ENCODE results near the gene ATXN1.
"Not testable (repeated sequence)": the region's sequence is repeated elsewhere in the genome, so short reads cannot be mapped to it uniquely, and the experiment has no call there.

The ATXN1 gene

GRCh38 chr6:16412171-16412570, 349.1 kb downstream of the ATXN1 start:
- H3K4me2 ChIP-seq (ENCODE audit: low read length), result no peak overlapping the region
- no peak overlapping the region for H3K27ac ChIP-seq (ENCODE audit: low read depth, low read length)
- no CpG with 5 or more reads among the region's 4 CpGs for WGBS (ENCODE audit: extremely low coverage, insufficient coverage, low lambda C conversion rate)

DNA sequence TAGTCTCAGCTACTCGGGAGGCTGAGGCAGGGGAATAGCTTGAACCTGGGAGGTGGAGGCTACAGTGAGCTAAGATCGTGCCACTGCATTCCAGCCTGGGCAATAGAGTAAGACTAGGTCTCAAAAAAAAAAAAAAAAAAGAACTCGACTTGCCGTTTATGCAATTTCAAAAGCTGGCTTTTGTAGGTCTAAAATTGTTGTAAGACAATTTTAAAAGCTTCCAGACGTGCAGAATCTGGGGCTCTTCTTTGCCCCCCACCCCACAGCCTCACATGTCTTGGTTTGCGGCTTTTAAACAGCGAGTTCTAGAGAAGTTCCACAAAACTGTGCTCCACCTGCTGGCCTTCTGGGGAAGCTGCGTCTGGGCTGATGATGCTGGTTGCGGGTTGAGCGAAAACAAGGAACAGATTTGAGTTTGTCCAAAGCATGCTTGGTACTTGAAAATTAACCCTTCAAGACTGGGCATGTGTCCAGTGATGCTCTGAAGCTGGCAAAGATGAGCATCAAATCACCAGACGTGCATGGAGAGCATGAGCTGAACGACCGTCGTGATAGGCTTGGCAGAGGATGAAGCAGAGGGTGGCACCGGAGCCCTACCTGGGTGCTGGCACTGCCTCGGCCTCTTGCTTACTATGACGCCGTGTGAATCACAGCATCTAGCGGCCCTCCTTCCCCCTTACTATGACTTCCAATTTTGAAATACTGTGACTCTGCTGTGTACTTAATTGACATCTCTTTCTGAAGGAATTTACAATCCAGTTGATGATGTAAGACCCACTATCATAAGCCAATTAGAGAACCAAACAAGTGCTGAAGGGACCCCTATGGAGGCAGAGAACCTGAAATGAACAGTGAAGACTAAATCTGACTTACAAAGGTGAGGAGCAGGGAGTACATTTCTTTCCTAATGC, 351.5 kb downstream of the ATXN1 start:
- Histone ChIP-seq H2AK5ac (ENCODE audit: low read length) (no peak overlapping the region), H3K9ac (ENCODE audit: low read length) (no peak overlapping the region), H3K4me3 (ENCODE audit: low read length) (no peak overlapping the region), H3K4me2 (ENCODE audit: low read length) (no peak overlapping the region), H2BK120ac (ENCODE audit: low read depth, low read length) (no peak overlapping the region), H3K27ac (ENCODE audit: low read depth, low read length) (no peak overlapping the region), H3K27me3 (ENCODE audit: insufficient read depth, low read length, poor library complexity) (no peaks in the 10 kb centered on the region), H3K4me1 (ENCODE audit: control insufficient read depth, low read depth, low read length) (no peaks in the 10 kb centered on the region), H3K36me3 (ENCODE audit: control insufficient read depth, insufficient read depth, low read length) (no peaks in the 10 kb centered on the region), H3K4ac (ENCODE audit: low read depth, low read length) (no peak overlapping the region), H3K18ac (ENCODE audit: low read length) (no peak overlapping the region), H3K23ac (ENCODE audit: low read length) (no peak overlapping the region), H2BK5ac (ENCODE audit: low read length) (no peak overlapping the region), H3K56ac (ENCODE audit: low read length) (no peak overlapping the region), H4K5ac (ENCODE audit: low read length) (no peak overlapping the region), H3K79me2 (ENCODE audit: control insufficient read depth, insufficient read depth, low read length) (no peaks in the 10 kb centered on the region), H2BK15ac (replicated peaks; ENCODE audit: low read depth) (no peak overlapping the region), H4K8ac (ENCODE audit: low read depth, low read length) (no peak overlapping the region), H3K79me1 (ENCODE audit: low read length) (no peaks in the 10 kb centered on the region)
- no CpG with 5 or more reads among the region's 19 CpGs for WGBS (ENCODE audit: extremely low coverage, insufficient coverage, low lambda C conversion rate)
- peak; percentile 73 for DNase-seq

More at GRCh38 chr6:16412171-16412570, 349.1 kb downstream of the ATXN1 start:
- no peak for DNase-seq
- H4K8ac ChIP-seq (ENCODE audit: low read depth, low read length), result no peak overlapping the region
- no peak overlapping the region for H2AK5ac ChIP-seq (ENCODE audit: low read length)
- no peak overlapping the region for H2BK120ac ChIP-seq (ENCODE audit: low read depth, low read length)
- H4K5ac ChIP-seq (ENCODE audit: low read length), result no peak overlapping the region
- H2BK15ac ChIP-seq (replicated peaks; ENCODE audit: low read depth), result no peak overlapping the region
- H3K9ac ChIP-seq (ENCODE audit: low read length), result no peak overlapping the region
- H3K4ac ChIP-seq (ENCODE audit: low read depth, low read length), result no peak overlapping the region
- H3K36me3 ChIP-seq (ENCODE audit: control insufficient read depth, insufficient read depth, low read length), result no peaks in the 10 kb centered on the region
- H3K56ac ChIP-seq (ENCODE audit: low read length), result no peak overlapping the region
- H3K18ac ChIP-seq (ENCODE audit: low read length), result no peak overlapping the region
- H2BK5ac ChIP-seq (ENCODE audit: low read length), result no peak overlapping the region
- no peaks in the 10 kb centered on the region for H3K79me1 ChIP-seq (ENCODE audit: low read length)
- H3K4me3 ChIP-seq (ENCODE audit: low read length), result no peak overlapping the region
- H3K4me1 ChIP-seq (ENCODE audit: control insufficient read depth, low read depth, low read length), result no peaks in the 10 kb centered on the region
- no peak overlapping the region for H3K23ac ChIP-seq (ENCODE audit: low read length)
- no peaks in the 10 kb centered on the region for H3K79me2 ChIP-seq (ENCODE audit: control insufficient read depth, insufficient read depth, low read length)
- no peaks in the 10 kb centered on the region for H3K27me3 ChIP-seq (ENCODE audit: insufficient read depth, low read length, poor library complexity)

DNA sequence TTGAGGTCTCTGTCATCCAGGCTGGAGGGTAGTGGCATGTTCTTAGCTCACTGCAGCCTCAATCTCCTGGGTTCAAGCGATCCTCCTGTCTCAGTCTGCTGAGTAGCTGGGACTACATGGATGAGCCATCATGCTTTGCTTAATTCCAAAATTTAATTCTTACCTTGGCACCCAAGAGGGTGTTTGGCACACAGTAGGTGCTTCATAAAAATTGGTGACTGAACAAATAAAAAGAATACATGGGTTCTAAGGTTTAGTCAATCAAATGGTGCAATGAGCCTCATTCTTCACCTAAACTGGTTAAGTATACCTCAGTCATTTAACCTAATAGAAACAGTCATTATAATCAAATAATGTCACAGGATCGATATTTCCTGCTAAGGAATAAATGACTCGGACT, 352.5 kb downstream of the ATXN1 start:
- Histone ChIP-seq H2BK15ac (replicated peaks; ENCODE audit: low read depth) (no peak overlapping the region), H4K5ac (ENCODE audit: low read length) (no peak overlapping the region), H3K79me2 (ENCODE audit: control insufficient read depth, insufficient read depth, low read length) (no peaks in the 10 kb centered on the region), H3K56ac (ENCODE audit: low read length) (no peak overlapping the region), H2BK5ac (ENCODE audit: low read length) (no peak overlapping the region), H4K8ac (ENCODE audit: low read depth, low read length) (no peak overlapping the region), H2BK120ac (ENCODE audit: low read depth, low read length) (no peak overlapping the region), H3K23ac (ENCODE audit: low read length) (no peak overlapping the region), H3K36me3 (ENCODE audit: control insufficient read depth, insufficient read depth, low read length) (no peaks in the 10 kb centered on the region), H3K4me2 (ENCODE audit: low read length) (no peak overlapping the region), H3K9ac (ENCODE audit: low read length) (no peak overlapping the region), H3K4me3 (ENCODE audit: low read length) (no peak overlapping the region), H3K79me1 (ENCODE audit: low read length) (no peaks in the 10 kb centered on the region), H3K4me1 (ENCODE audit: control insufficient read depth, low read depth, low read length) (no peaks in the 10 kb centered on the region), H3K27me3 (ENCODE audit: insufficient read depth, low read length, poor library complexity) (no peaks in the 10 kb centered on the region), H2AK5ac (ENCODE audit: low read length) (no peak overlapping the region), H3K18ac (ENCODE audit: low read length) (no peak overlapping the region), H3K27ac (ENCODE audit: low read depth, low read length) (no peak overlapping the region), H3K4ac (ENCODE audit: low read depth, low read length) (no peak overlapping the region)
- DNase-seq, result no peak
- WGBS (ENCODE audit: extremely low coverage, insufficient coverage, low lambda C conversion rate), result no CpG with 5 or more reads among the region's 3 CpGs

DNA sequence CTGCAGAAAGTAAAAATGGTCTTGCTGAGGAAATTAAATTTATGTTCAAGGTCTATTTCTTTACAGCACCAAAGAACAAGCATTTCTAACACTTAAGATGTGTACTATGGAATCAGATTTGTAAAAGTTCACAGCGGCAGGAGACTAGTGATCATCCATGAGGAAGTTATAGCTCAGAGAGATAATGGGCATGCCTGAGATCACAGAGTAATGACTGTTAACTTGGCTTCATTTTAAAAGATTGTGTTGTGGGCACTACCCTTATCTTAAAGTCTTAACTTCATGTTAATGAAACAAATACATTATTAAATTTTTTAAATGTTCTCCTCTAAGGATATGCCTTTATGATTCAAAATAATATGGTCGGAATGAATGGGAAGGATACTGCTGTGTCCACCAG, 354.3 kb downstream of the ATXN1 start:
- Histone ChIP-seq H3K27me3 (ENCODE audit: insufficient read depth, low read length, poor library complexity) (no peaks in the 10 kb centered on the region), H2AK5ac (ENCODE audit: low read length) (no peak overlapping the region), H3K56ac (ENCODE audit: low read length) (no peak overlapping the region), H2BK5ac (ENCODE audit: low read length) (no peak overlapping the region), H4K5ac (ENCODE audit: low read length) (no peak overlapping the region), H3K79me2 (ENCODE audit: control insufficient read depth, insufficient read depth, low read length) (no peaks in the 10 kb centered on the region), H3K27ac (ENCODE audit: low read depth, low read length) (no peak overlapping the region), H3K4me2 (ENCODE audit: low read length) (no peak overlapping the region), H3K23ac (ENCODE audit: low read length) (no peak overlapping the region), H3K4me1 (ENCODE audit: control insufficient read depth, low read depth, low read length) (no peaks in the 10 kb centered on the region), H2BK15ac (replicated peaks; ENCODE audit: low read depth) (no peak overlapping the region), H3K4me3 (ENCODE audit: low read length) (no peak overlapping the region), H4K8ac (ENCODE audit: low read depth, low read length) (no peak overlapping the region), H2BK120ac (ENCODE audit: low read depth, low read length) (no peak overlapping the region), H3K4ac (ENCODE audit: low read depth, low read length) (no peak overlapping the region), H3K9ac (ENCODE audit: low read length) (no peak overlapping the region), H3K79me1 (ENCODE audit: low read length) (no peaks in the 10 kb centered on the region), H3K18ac (ENCODE audit: low read length) (no peak overlapping the region), H3K36me3 (ENCODE audit: control insufficient read depth, insufficient read depth, low read length) (no peaks in the 10 kb centered on the region)
- no CpG with 5 or more reads among the region's 2 CpGs for WGBS (ENCODE audit: extremely low coverage, insufficient coverage, low lambda C conversion rate)
- no peak for DNase-seq

- not testable (repeated sequence) for H2BK5ac ChIP-seq (ENCODE audit: low read length); H3K79me2 ChIP-seq (ENCODE audit: control insufficient read depth, insufficient read depth, low read length); H3K4me2 ChIP-seq (ENCODE audit: low read length); H3K4ac ChIP-seq (ENCODE audit: low read depth, low read length); H4K5ac ChIP-seq (ENCODE audit: low read length); H3K56ac ChIP-seq (ENCODE audit: low read length); H3K79me1 ChIP-seq (ENCODE audit: low read length); H3K4me1 ChIP-seq (ENCODE audit: control insufficient read depth, low read depth, low read length); H3K23ac ChIP-seq (ENCODE audit: low read length); H3K27ac ChIP-seq (ENCODE audit: low read depth, low read length); H3K27me3 ChIP-seq (ENCODE audit: insufficient read depth, low read length, poor library complexity); H3K18ac ChIP-seq (ENCODE audit: low read length); H4K8ac ChIP-seq (ENCODE audit: low read depth, low read length); DNase-seq; H2BK120ac ChIP-seq (ENCODE audit: low read depth, low read length); H2AK5ac ChIP-seq (ENCODE audit: low read length); H3K4me3 ChIP-seq (ENCODE audit: low read length); H3K36me3 ChIP-seq (ENCODE audit: control insufficient read depth, insufficient read depth, low read length); H3K9ac ChIP-seq (ENCODE audit: low read length); H2BK15ac ChIP-seq (replicated peaks; ENCODE audit: low read depth)
- WGBS (ENCODE audit: extremely low coverage, insufficient coverage, low lambda C conversion rate), result no CpG with 5 or more reads among the region's 4 CpGs
Measured at GRCh38 chr6:16406538-16406937, 354.7 kb downstream of the ATXN1 start.

DNA sequence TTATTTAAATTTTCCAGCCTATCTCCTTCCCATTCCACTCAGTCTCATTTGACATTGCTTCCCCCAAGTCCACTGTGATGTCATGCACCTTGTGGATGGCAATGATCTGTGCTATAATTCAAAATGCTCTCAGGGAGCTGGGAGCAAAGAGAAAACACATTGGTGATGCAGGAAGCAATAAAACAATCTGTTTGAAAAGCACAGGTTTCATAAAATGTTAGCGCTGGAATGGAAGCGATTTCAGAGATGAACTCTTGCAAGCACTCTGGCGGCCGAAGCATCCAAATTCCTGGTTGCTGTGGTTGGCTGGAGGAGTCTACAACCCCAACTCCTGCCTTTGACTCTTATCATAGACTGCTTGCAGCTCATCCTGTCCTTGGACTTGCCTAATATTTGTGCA, 355.9 kb downstream of the ATXN1 start:
- Histone ChIP-seq H2AK5ac (ENCODE audit: low read length) (no peak overlapping the region), H3K9ac (ENCODE audit: low read length) (no peak overlapping the region), H3K36me3 (ENCODE audit: control insufficient read depth, insufficient read depth, low read length) (no peaks in the 10 kb centered on the region), H3K27me3 (ENCODE audit: insufficient read depth, low read length, poor library complexity) (no peaks in the 10 kb centered on the region), H4K5ac (ENCODE audit: low read length) (no peak overlapping the region), H3K79me1 (ENCODE audit: low read length) (no peaks in the 10 kb centered on the region), H3K23ac (ENCODE audit: low read length) (no peak overlapping the region), H3K4me3 (ENCODE audit: low read length) (no peak overlapping the region), H3K4me2 (ENCODE audit: low read length) (no peak overlapping the region), H2BK5ac (ENCODE audit: low read length) (no peak overlapping the region), H3K18ac (ENCODE audit: low read length) (no peak overlapping the region), H3K27ac (ENCODE audit: low read depth, low read length) (no peak overlapping the region), H4K8ac (ENCODE audit: low read depth, low read length) (no peak overlapping the region), H3K4me1 (ENCODE audit: control insufficient read depth, low read depth, low read length) (no peaks in the 10 kb centered on the region), H3K4ac (ENCODE audit: low read depth, low read length) (no peak overlapping the region), H3K79me2 (ENCODE audit: control insufficient read depth, insufficient read depth, low read length) (no peaks in the 10 kb centered on the region), H2BK15ac (replicated peaks; ENCODE audit: low read depth) (no peak overlapping the region), H2BK120ac (ENCODE audit: low read depth, low read length) (no peak overlapping the region), H3K56ac (ENCODE audit: low read length) (no peak overlapping the region)
- no CpG with 5 or more reads among the region's 4 CpGs for WGBS (ENCODE audit: extremely low coverage, insufficient coverage, low lambda C conversion rate)
- DNase-seq, result no peak
